ENCODE measurements around the gene EPN2.

The EPN2 gene

DNA sequence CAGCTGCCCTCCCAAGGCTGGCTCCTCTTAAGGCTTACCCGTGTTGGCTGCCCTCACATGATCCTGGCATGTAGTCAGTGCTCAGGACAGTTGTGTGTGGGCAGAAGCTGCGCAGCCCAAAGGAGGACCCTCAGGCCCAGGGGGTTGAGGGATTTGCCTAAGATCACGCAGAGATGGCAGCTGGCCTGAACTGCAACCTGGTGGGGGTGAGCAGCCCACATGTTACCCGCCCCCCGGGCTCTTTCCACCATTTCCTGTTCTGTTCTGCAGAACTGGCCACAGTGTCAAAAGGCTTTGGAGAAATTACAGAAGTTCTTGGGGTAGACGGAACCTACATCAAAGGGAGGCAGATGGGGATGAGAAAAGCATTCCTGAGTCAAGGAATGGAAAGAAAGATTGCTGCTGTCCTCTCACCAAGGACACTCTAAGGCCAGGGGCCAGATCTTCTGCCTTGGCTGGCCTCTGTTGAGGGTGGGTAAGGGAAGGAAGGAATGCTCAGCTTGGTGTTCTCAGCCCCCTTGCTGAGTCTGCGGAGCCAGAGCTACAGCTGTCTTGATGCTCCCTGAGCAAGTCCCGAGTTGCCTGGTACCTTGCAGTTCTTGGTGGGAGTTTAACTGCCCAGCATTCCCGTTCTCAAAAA, 53.0 kb downstream of the EPN2 start:
- in situ Hi-C loops (cut with MboI; ENCODE audit: low sequenced_read_pairs): no loop called here

DNA sequence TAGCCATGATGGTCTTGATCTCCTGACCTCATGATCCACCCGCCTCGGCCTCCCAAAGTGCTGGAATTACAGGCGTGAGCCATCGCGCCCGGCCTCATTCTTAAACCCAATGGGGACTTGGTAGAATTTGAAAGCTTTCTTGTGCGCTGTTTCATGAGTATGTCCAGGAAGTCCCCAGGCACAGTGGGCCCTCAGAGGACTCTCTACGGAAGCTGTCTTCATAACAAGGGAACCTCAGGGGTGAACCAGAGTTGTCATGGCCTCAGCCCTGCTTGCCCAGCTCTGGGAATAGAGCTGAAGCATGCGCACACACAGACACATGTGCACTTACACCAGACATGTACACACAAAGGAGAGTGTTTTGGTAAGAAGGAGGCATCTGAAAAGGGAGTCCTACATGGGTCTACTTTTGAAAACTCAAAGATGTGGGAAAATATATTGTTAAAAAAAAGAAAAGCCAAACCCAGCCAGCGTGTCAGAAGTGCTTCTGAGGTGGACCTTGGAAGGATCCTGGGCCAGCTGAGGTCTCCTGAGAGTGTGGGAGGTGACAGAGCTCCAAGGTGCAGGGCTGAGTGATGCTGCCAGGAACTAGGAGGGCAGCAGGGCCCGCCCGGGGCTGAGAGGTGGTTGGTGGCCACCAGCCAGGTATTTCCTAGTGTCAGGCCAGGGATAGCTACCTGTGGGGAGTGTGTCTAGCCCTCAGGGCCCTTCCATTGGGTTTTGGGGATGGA, 54.6 kb downstream of the EPN2 start:
- in situ Hi-C loops (cut with MboI; ENCODE audit: low sequenced_read_pairs): no loop called here

DNA sequence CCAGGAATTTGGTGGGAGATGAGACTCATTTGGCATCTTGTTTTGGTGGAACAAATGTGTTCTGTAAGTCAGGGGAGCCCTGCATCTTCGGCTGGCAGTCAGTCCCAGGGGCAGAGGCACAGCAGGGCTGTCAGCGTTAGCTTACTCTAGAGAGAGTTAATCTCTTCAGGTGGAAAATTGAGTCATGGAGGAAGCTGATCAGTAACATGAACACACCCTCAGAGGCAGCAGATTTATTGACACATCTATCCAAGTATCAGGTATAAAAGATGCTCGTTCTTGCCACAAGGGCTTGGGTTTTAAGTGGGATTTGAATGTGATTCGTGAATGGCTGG, 55.2 kb downstream of the EPN2 start:
- in situ Hi-C loops (cut with MboI; ENCODE audit: low sequenced_read_pairs): no loop called here

DNA sequence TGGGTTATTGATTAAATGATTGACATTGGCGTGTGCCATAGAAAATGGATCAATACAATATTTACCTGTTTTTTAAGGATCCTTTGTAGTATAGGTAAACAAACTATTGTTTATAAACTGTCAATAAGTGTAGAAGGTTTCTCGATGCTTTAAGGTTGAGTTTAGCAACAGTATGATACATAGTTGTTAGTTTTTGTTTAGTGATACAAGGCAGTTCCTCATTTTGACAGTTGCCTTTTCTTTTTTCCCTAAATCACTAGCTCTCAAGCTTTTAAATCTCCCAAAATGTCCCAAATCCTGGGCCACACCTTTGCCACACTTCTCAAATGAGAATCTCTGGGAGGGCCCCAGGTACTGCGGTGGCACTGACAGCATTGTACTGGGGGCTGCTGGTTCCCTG, 57.3 kb downstream of the EPN2 start:
- in situ Hi-C loops (cut with MboI; ENCODE audit: low sequenced_read_pairs): no loop called here

DNA sequence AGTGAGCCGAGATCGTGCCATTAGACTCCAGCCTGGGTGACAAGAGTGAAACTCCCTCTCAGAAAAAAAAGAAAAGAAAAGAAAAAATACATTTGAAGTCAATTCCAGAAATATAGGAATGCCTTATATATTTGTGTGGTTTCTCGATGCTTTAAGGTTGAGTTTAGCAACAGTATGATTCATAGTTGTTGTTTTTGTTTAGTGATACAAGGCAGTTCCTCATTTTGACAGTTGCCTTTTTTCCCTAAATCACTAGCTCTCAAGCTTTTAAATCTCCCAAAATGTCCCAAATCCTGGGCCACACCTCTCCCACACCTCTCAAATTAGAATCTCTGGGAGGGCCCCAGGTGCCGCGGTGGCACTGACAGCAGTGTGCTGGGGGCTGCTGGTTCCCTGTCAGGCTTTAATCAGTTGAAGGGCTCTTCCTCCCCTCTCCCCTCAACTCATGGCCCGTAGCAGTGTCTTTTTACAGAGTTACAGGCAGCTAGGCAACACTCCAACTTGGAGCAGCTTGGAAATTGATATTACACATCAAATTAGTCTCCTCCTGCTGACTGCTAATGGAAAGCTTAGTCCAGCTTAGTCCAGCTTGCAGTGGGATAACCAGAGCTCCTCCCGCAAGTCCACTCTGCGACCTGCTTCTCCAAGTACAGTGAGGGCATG, 58.4 kb downstream of the EPN2 start:
- in situ Hi-C loops (cut with MboI; ENCODE audit: low sequenced_read_pairs): no loop called here

DNA sequence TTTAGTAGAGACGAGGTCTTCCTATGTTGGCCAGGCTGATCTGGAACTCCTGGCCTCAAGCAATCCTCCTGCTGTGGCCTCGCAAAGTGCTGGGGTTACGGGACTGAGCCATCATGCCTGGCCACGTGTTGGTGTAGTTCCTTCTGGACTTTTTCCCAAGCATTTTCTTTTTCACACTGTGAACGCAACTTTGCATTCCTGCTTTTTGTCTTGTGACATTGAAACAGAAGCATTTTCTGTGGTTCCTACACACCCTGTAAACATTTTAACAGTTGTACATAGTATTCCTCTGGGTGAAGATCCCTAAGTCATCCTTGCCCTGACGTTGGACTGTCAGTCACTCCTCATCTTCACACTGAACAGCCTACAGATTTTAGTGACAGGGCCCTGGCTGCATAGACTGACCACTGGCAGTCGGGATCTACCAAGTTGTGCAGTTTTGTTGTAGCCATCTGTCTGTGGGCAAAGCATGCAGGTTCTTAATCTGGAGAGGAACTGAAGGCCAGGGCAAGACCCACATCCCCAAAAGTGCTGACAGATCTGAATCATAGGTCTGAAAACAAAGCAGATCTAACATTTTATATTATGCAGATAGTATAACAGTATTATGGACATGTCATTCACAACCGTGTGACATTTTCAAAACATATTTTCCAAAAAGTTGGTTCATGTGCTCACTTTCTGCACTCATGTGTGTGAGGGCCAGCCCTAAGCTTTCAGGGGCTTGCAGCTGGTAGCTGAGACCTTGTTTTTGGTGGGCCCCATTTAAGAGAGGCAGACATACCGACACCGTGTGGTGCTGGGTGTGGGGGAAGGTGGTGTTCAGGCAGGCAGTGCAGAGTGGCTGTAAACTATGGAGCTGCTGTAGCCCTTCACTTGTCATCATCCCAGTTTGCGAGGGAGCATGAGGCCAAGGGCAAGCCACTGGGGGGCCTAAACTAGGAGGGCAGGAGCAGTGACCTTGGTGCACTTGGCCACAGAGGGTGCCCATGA, 59.9 kb downstream of the EPN2 start:
- in situ Hi-C loops (cut with MboI; ENCODE audit: low sequenced_read_pairs): no loop called here

DNA sequence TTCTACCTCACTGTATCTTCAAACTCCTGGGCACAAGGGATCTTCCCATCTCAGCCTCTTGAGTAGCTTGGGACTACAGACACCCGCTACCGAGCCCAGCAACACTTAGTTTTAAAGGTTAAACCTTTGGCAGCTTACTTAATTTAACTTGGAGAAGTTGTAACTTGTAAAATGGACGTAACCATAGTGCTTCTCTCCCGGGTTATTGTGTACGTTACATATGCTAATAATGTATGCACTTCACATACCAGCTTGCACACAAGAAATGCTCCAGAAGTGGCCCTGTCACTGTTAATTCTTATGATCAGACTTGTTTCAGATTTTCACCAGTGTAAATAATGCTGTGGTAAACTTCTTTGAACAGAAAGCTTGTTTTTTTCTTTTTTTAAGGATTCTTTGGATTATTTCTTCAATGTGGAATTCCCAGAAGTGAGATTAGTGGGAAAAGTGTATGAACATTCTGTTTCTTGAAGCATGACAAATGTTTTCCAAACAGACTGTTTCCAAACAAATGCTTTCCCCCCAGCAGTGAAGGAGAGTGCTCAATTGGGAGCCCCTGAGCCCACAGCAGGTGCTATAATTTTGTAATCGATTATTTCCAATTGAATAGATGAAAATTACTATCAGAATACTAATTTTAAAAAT, 61.5 kb downstream of the EPN2 start:
- in situ Hi-C loops (cut with MboI; ENCODE audit: low sequenced_read_pairs): no loop called here

DNA sequence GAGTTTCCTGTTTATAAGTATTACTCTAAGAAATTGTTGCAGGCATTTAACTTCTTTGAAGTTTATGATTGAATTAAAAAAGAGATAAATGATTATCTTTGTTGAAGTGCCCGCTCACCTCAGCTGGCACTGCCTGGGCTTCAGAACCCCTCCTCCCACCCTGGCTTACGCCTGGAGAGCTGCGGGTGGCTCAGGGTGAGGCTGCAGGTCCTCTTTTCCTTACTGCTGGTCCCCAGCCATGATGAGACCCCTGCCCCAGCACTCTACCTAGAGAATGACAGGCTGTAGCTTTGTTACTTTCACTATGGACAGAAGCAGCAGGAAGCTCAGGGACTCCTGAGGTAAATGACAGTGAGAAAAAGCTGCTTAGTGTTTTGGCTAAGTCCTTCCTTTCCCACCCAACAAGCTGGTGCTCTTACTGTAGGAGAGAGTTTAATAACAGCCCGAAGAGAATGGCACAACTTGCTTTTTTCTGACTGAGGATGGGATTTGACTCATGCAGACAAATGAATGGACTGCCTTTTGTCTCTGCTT, 62.1 kb downstream of the EPN2 start:
- in situ Hi-C loops (cut with MboI; ENCODE audit: low sequenced_read_pairs): no loop called here

DNA sequence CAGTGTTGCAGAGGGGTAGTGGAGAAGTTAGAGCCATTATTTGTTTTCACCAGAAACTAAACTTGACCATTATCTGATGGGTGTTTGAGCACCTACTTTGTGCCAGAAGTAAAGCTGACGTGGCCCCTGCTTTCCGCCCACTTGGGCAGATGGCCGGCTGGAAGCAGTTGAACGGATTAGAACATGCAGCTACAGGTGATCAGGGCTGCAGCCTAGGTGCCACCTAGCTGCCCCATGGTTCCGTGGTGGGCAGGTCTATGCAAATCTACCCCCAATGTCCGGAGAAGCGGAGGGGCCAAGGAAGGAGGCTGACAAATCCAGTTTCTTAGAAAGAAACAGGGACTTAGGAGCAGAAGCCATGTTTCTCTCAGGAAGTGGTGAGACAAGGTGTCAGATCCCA, 62.7 kb downstream of the EPN2 start:
- in situ Hi-C loops (cut with MboI; ENCODE audit: low sequenced_read_pairs): no loop called here

DNA sequence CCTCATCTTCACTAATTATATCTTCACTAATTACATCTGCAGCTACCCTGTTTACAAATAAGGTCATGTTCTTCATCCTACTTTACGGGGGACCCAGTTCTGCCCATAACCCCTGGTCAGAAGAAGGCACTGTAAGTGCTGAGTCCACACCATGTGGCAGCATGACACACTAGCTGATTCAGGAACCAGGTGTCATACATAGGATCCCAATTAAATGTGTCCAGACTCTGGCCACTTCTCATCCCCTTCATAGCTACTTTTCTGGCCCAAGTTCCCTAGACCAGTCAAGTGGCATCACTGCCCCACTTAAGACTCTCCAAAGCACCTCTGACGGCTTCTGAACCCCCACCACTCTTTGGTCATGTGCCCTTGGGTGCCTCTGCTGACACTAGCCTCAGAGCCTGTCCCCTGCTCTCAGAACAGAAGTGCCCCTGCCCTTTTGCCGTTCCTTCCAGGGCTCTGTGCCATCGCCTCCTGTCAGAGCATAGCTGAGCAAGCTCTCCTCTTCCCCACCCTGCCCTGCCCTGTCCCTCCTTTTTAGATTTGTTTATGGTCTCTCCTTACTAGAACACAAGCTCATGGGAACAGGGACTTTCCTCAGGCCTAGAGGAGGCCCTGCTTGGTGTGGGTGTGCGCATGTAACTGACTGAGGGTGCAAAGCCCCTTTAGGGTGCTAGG, 64.2 kb downstream of the EPN2 start:
- in situ Hi-C loops (cut with MboI; ENCODE audit: low sequenced_read_pairs): no loop called here

DNA sequence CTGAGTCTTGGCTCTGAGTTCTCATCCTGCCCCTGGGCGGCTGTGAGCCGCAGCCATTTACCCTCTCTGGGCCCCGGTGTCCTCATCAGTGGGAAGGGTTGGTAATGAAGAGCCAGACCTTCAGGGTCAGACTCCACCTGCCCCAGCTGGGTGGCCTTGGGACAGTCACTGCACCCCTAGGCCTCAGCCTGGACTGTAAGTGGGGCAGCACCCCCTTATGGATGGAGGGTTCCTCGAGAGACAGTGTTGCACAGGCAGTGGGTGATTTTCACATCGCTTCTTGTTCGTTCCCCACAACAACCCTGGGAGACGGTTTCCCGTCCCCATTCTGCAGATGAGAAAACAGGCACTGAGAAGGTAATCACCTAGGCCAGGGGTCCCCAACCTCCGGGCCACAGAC, 64.8 kb downstream of the EPN2 start:
- in situ Hi-C loops (cut with MboI; ENCODE audit: low sequenced_read_pairs): no loop called here

DNA sequence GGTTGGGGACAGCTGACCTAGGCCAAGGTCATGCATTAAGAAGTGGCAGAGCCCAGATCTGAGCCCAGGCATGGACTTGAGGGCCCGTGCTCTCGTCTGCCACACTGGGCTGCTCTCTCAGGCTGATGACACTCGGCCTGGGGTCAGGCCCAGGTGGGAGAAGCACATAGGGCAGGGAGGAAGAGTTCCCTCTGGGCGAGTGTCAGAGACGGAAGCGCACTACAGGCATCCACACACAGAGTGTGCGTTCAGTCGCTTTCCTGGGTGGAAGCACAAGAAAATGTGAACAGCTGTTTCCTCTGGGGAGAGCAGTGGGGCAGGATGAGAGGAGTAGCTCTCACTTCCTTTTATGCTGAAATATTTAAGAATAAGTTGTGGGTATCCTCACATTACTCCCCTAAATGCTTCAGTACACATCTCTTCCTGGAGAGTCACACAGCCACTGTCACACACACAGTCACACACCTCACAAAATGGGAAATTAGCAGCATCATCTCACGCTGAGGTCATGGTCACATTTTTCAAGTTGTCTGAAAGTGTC, 65.7 kb downstream of the EPN2 start:
- in situ Hi-C loops (cut with MboI; ENCODE audit: low sequenced_read_pairs): no loop called here

DNA sequence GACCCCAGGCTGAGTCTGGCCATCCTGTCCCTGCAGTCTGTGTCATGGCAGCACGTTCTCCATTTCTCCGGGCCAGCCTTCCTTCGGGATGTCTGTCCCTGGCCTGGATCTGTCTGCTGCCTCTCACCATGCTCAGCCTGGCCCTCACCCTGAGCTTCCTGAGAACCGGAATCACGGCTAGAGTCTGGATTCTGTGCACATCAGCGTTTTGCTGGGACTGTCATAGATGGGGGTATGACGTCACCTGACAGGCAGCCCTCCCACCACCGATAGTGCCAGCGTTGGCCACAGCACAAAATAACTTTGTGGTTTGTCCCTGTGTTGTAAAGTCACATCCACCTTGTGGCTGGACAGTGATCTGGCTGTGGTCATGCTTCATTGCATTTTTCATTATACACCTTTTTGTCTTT, 66.2 kb downstream of the EPN2 start:
- in situ Hi-C loops (cut with MboI; ENCODE audit: low sequenced_read_pairs): no loop called here

DNA sequence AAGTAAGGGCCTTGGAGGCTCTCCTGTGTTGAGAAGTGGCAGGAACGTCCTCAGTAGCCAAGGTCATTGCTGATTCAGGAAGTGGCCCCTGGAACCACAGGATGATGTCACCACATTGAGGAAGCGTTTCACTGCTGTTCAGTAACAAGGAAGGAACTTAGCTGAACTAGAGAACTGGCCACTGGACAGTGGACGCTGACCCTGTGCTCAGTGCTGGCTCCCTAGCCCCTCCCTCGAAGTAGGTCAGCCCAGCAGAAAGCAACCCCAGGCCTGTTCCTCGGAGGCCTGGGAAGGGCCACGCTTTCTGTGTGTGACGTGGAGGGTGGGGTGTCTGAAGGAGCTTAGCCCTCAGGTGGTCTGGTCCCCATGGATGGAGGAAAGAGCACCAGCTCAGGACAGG, 67.0 kb downstream of the EPN2 start:
- in situ Hi-C loops (cut with MboI; ENCODE audit: low sequenced_read_pairs): no loop called here

DNA sequence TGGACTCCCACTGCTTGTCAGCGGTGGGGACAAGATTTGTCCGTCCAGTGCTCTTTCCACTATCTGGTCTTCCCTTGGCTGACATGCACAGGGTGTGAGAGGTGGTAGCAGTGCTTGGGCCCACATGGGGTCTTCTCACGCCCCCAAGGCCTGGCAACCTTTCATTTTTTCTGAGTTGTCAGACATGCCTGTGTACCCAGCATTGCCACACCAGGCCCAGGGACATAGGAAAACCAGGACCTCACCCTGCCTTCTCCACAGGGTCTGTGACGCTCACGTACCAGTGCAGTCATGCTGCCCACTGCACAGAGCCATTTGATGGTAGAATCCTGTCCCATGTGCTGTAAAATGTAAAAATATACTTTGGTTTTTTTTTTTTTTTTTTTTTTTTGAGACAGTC, 67.6 kb downstream of the EPN2 start:
- in situ Hi-C loops (cut with MboI; ENCODE audit: low sequenced_read_pairs): no loop called here

DNA sequence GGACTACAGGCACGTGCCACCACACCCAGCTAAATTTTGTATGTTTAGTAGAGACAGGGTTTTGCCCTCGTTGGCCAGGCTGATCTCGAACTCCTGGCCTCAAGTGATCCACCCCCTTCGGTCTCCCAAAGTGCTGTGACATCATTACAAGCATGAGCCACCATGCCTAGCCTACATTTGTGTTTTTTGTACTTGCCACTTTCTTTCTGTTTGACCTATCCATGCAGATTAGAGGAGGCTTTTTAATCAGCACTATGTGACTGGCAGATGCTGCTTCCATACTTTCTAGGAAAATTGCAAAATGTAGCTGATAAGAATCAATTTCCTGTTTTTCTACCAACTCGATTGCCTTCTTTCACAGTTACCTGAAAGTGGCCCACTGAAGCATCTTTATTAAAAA, 68.1 kb downstream of the EPN2 start:
- in situ Hi-C loops (cut with MboI; ENCODE audit: low sequenced_read_pairs): no loop called here

DNA sequence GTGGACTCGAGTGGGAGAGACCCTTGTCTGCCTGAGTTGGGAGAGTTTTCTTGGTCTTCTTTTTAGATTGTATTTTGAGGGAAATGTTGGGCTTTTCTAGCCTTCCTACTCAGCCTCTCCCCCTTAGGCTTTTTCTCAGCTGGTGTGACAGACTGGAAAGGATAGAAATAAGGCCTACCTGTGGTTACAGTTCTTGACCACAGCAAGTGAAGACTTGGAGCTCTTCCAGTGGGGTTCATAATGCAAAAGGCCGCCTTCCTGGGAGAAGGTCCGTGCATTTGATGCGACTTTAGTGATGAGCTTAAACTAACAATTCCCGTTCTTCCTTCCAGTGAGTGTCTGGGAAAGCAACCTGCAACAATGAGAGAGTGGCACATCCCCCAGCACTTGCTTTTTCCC, 68.6 kb downstream of the EPN2 start:
- in situ Hi-C loops (cut with MboI; ENCODE audit: low sequenced_read_pairs): no loop called here

DNA sequence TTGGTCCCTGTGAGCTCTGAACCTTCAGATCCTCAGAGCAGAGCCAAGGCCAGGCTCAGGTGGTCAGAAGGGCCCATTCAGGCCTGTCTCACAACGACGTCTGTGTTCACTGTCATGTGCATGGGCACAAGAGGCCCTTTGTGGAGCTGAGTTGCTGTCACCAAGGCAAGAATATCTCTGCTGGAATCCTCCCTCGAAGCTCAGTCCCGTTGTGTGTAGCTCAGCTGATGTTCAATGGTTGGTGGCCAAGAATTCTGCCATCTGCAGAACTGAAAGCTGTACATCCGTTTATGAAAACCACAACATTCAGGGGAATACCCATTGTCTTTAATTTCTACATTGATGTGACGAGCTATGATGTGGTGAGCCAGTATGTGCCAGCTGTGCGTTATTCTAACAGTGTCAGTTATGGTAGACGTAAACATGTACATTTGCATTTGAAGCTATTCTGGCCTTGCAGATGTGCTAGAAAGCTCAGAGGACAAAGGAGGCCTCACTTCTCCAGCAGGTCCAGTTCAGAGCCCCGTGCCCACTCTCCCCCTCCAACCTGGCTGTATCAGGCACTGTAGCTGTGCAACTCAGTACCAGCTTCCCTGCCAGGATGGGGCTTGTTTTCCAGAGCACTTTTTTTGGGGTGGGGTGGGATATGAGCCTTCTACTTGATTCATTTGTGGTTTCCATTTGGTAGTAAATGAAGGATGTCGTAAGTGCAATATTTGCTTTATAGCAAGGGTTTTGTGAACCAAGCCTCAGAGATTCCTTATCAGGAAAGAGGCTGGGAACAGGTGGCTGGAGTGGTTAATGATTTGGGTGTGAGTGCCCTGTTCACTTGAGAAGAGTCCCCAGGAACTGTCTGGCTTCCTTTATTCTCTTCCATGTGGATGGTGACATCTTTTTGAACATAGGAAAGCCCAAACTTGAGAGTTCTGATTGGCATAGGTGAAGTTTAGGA, 69.3 kb downstream of the EPN2 start:
- in situ Hi-C loops (cut with MboI; ENCODE audit: low sequenced_read_pairs): no loop called here

DNA sequence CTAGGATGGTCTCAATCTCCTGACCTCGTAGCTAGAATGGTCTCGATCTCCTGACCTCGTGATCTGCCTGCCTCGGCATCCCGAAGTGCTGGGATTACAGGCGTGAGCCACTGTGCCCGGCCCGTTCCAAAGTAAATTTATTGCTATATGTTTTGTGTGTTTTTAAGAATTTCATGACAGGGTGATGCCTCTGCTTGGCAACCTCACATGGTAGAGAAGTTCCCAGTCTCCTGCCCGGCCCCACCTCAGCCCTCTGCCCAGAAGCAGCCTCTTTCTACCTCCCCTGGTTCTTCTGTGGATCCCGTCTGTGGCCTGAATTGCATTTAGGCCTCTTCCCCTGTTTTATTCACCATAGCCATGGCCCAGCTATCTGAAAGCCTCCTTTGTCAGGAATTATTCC, 70.4 kb downstream of the EPN2 start:
- in situ Hi-C loops (cut with MboI; ENCODE audit: low sequenced_read_pairs): no loop called here

All from HL-60/S4 treated with retinoic acid at 250 ng/mL for 4 days and 3 days (cell line).